ELR (cell line): Measurements from ENCODE around the gene INPP4B.
"Not testable (repeated sequence)": the region's sequence is repeated elsewhere in the genome, so short reads cannot be mapped to it uniquely, and the experiment has no call there.

Experiments
- DNase-seq: peaks from one replicate; pipeline ENCODE4 v3.0.0-alpha.2; 2015; ENCODE audit warnings: low read depth

INPP4B gene

DNA sequence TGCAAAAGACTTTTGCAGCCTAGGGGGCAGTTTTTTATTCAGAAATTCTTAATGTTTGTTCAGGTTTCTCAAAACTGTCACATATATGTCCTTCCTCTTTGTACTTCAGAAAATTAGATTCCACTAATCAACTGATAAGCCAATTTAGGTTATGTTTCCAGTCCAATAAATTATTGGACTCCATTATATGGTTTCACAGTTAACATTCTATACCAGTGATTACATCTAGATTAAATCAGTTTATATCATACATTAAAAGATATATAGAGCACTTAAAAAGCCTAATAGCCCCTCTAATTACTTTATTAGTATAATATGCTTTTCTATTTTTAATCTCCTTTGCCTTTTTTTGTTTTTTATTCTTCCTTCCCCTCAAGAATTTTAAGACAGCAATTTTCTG lies 434.1 kb downstream of the INPP4B start:
- DNase-seq: no peak

DNA sequence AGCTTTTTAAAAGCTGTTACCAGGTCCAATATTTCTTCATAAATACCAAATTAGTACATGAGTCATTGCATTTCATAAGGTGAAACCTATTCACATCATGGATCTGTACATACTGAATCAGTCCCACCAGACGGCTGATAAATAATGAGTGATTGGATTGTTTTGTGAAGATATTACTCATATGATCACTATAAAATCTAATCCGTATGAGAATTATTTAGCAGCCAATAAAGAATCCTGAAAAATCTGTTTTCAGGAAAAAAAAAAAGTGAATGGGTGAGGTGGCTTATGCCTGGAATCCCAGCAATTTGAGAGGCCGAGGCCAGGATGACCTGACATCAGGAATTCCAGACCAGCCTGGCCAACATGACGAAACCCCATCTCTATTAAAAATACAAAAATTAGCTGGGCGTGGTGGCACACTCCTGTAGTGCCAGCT lies 438.1 kb downstream of the INPP4B start:
- DNase-seq: peak; percentile 93

DNA sequence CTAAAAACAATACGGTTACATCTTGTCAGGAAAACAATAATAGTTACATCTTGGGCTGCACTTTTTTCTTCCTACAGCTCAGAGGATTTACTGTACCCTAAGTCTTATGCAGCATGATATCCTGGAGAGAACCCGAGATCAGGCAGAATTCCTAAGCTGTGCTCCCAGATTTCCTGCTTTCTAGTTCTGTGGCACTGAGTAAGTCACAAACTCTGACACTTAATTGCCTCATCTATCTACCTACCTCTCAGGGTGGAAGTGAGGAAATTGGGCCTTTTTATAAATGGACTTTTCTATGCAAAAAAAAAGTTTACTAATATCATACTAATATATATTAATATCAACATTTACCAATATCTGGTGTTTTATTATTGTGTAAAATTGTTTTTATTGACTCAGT lies 438.5 kb downstream of the INPP4B start:
- peak; percentile 67 for DNase-seq

DNA sequence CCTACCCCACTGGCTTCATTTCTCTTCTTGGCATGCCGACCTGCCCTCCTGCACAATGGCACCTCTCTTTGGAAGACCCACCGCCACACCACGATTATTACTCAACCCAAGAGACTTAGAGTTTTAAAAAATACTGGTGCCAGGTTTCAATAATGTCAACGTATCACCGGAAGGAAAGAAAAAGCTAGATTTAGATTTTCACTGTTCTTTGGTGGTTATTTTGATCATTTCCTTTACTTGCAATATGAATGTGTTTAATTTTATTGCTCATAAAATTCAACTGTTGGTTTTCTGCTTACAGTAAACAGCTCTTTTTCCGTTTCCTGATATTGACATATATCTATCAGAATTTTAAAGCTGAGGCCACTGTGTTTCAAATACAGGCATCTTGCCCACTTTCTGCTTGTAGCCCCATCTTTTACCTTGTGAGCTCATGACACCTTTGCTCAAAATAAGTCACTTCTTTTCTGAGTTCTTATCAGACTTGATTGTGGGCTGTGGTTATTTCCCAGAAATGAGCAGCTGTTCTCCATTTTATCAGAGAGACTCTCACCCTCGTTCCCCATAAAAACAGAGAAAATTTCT lies 439.1 kb downstream of the INPP4B start:
- DNase-seq: peak; percentile 19

DNA sequence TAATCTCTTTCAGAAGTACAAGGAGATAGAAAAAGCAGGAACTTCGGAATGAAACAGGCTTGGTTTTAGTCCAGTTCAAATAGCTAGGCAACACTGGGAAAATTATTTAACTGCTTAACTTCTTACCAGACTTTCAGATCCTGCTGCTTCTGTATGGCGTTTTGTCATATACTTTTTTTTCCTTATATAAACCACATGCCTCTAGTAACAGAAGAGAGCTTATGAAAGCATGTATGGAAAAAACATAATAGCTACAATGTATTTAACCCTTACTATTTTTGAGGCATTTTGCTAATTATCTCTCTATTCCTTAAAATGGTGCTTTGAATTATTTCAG lies 439.6 kb downstream of the INPP4B start:
- no peak for DNase-seq

DNA sequence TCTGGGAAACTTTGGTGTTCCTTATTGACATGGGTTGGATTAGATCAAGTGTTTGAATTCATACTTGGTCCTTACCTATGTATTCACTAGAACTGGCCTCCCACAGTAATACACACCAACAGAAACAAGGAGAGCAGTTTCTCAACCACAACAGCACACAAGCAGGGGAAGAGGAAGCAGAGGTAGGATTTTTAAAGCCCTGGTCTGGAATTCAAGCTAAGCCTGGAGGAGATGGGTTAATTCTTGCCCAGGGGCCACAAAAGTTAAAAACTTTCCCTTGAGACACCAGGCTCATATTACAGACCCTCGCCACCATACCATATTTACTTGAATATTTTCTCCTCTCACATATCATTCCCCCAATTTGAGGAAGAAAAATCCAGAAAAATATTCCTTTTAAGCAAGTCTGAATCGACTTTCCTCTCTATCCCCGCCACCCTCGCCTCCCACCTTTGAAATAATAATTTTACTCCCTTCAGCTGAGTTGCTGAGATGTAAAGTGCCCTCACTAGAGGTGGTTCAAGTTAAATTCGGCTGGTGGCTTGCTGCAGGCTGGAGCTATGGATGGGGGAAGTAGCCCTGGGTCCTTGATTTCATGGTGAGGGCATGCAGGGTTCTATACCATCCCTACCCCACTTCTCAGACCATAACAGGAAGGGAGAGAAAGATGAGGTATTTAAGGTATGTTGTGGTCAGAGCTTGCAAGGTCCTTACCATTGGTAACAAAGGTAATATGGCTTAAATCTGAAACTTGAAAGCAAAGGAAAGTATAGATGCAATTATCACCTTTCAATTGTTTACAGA lies 440.2 kb downstream of the INPP4B start:
- DNase-seq: peak; percentile 69

DNA sequence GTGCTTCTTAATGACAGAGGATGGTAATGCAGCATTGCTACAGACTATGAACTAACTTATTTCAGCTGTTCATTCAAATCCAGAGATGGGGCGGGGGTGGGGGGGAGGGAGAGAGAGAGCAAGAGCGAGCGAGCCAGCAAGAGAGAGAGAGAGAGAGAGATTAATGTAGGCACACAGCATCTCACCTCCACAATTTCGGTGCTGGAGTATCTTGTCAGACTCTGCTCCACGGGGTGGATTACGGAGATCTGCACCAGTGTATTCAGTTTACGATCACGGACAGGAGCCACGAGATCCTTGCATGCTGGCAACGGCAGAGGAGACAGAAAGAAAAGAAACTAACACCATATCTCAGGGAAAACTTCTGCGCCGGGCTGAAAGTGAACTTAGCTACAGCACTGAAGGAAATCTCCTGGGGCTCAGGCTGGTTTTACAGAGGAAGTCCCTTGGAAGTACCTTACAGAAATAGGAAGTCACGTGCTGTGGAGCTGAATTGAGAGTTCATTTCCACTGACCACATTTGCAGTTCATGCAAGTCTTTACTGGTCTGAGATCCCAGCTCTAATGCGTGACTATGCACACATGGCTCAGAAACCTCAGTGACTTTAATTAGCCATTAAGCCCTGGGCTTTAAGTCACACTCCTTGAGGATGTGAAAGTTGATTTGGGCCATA lies 440.9 kb downstream of the INPP4B start:
- peak; percentile 83 for DNase-seq

DNA sequence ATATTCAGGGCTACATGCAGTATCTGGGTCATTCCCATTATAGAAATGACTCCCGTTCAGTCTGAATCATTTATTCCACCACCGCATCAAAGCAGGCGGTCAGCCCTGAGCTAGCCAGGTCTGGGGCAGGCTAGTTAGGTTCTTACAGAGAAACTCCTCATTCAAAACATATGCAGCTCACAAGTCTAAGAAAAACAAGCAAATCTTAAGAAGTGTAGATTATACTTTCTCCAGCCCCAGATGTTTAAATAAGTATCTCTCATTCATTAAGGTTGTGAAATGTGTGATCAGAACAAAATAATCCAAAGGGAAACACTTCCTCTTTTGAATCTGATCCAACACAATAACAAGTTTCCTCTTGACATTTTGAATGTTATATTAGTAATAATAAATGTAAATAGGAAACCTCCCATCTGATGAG lies 441.9 kb downstream of the INPP4B start:
- DNase-seq: peak; percentile 85

DNA sequence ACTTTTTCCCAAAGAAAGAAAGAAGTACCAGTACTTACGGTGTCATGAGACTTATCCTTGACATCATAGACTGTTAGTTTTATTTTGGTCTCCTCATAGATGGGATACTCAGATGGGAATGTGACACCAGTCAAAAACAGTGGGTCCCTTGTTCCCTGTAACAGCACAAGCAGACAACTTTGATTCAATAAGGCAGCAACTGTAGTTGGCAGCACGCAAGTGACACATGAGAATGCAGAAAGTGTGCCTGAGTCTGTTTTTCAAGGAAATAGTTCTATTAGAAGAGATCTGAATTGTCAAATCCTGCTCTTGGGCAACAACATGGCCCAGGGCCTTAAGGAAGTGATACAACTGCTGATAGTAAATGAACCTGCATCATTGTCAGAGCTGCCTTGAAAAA lies 443.2 kb downstream of the INPP4B start:
- peak; percentile 63 for DNase-seq

DNA sequence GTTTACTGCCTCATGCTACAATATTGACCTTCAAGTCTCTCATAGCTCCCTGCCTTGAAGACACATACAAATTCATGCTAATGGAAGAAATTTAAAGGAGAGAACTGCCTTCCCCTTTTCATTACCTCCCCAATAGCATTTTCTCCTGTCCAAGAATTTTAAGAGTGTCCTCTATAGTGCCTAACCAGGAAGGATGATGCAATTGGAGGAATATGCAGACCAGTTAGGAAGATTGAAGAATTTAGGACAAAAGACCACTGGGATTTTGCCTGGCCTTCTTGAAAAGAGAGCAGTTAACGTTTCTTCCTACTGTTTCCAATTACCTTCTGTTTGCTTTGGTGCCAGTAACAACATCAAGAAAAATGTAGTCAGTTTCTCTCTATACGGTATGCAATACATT lies 443.9 kb downstream of the INPP4B start:
- DNase-seq: peak; percentile 18

DNA sequence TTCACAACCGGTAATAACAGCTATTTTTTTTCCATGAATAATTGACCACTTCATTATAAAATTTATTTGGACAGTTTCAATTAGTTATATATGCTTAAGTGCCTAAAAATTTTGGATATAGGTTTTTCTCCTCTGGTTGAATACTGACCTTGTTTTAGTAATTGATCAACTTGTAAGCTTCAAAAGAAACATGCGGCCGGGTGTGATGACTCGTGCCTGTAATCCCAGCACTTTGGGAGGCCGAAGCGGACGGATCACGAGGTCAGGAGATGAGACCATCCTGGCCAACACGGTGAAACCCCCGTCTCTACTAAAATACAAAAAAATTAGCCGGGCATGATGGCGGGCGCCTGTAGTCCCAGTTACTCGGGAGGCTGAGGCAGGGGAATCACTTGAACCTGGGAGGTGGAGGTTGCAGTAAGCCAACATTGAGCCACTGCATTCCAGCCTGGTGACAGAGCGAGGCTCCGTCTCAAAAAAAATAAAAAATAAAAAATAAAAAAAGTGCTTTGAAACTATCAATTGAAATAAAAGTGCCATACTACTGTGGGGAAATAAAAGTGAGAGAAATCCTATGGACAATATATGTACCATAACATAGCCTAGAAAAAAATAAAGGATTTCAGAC lies 448.6 kb downstream of the INPP4B start:
- DNase-seq: not testable (repeated sequence)

DNA sequence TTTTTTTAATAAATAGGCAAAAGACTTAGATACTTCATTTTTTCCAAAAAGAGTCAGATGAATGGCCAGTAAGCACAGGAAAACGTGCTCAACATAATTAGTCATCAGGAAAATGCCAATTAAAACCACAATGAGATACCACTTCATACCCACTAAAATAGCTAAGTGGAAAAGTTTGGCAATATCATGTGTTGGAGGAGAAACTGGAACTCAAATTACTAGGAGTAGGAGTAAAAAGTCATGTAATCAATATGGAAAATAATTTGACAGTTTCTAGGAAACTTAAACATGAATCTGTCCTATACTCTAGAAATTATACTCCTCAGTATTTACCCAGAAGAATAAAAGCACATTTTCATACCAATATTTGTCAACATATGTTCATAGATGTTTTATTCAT lies 449.8 kb downstream of the INPP4B start:
- DNase-seq: peak; percentile 77

DNA sequence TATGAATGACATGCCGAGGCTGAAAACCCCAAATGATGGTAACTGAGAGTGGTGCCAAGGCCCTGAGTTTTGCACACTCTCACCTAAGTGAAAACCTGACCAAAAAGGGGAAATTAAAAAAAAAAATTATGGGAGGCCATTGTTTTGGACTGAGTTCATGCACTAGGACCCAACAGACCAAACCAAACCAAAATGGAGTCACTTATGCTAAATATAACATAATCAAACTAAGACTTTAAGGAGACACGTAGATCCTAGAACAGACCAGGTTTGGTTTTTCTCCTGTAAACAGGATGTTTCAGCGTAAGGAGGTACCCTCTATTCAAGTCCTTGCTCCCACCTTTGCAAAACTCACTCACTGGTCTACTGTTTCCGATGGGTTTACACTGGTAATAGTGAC lies 453.0 kb downstream of the INPP4B start:
- no peak for DNase-seq

DNA sequence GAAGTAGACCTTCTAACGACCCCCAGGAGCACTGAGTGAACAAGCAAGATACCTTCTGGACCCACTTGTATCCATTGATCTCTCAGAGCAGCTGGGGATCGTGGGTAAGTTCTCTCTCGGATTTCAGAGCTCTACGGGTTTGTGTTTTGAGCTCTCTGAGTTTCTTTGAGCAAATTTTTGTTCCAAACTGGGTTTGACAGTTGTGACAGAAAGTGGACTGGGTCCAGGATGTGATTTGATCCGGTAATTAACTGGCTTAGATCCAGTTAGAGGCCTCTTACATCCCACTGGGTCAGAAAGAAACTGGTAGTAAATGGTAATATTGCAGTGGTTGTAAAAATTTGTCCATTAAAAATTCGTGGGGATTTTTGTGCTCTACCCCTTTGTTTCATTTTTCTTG lies 459.2 kb downstream of the INPP4B start:
- no peak for DNase-seq

DNA sequence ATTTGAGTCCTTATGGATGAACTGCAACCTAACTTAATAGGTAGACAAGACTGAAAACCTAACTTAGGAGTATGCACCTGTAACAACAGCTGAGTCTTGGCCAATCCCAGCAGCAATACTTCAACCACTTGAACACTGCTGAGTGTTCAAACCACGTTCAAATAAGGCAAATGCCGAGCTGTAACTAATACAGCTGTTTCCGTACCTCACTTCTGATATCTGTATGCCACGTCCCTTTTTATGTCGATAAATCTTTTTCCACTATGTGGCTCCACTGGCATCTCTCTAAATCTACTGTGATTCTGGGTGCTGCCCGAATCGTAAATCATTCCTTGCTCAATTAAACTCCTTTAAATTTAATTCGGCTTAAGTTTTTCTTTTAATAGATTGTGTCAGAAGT lies 459.7 kb downstream of the INPP4B start:
- no peak for DNase-seq

DNA sequence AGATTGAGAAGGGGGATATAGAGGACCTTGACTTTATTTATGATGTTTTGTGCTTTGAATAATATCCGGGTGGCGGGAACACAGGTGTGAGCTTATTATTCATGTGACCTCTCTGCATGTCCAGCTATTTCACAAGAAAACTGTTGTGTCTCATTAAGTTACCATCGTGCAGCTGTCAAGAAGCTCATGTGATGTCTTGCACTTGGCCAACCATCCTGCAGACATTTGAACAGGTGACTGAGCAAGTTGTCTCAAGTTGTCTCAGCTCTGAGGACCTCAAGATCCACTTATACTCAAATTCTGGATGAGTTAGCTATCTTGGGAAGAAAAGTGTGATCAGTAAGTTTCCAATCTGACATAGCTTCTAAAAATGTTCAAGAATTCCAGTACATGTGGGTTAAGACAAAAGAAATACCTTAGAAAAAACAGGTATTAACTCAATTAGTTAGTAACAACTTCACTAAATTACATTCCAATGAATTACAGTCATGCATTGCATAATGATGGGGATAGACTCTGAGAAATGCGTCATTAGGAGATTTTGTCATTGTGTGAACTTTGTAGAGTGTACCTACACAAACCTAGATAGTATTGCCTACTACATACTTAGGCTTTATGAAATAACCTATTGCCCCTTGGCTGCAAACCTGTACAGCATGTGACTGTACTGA lies 462.2 kb downstream of the INPP4B start:
- DNase-seq: no peak

DNA sequence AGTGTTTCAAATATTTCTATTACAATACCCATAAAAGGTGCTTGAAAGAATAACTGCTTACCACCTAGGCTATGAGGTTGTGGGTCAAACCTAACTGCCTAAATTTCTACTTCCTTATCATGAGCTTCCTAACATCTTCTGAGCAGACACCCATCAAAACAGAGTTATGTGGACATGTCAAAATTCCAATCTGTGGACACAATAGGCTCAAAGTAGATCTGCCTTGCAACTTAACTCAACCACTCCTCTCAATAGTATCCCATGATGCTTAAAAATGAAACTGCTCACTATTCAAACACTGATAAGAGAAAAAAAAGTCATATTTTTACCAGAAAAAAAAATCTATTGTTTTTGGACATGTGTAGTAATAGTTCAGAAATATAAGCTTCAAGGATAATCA lies 462.7 kb downstream of the INPP4B start:
- no peak for DNase-seq

DNA sequence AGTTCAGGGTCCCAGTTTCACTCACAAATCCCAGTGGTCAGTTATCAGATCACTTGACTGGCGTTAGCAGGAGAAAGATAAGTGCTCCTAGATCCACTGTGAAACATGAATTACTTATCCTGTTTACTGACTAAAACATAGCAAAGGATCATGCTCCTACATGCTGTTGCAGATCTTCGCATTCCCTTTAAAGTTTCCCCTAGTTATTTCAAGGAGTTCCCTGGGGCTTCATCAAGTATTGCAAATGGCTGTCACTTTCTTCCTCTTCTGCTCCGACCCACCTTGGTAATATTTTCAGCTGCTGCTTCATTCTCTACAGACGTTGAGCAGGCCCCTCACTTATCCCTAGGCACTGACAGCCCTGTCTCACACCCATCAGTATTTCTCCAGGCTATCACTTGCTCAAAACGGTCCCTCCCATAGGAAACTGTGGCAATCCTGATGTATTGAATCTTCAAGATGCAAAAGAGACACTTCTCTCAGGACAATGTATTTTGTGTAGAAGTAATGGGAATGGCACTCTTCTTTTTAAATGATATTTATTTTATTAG lies 466.0 kb downstream of the INPP4B start:
- DNase-seq: peak; percentile 26

DNA sequence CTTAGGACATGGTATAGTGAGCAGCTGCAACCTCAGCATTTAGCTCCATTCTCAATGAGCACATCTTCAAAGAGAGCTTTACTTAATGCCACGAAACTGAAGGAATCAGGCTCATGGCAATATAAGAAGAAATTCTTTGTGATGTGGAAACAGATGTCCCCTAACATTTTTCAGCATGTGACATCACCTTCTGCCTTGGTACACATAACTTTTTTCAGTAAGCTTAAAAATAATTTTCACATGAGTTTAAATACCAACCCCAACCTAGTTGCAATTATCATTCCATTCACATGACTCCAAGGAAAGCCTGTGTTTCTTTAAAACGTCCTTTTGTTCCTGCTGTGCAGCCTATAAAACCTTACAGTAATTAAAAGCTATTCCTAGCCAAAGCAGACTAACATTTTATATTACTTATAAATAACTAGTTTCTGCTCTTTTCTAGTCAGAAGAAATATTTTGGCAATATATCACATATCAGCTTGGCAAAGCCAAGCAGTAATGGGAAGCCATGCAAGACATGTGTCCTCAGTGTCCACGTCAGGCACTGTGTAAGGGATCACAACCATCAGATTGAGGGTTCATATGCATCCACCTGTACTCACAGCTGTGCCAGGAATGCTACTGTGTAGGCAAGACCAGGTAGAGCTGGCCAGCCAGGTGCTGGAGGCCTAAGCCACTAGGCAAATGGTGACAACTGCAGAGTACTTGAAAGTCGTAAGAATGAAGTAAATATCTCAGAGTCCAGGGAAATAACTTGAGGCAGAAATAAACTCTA lies 466.6 kb downstream of the INPP4B start:
- peak; percentile 89 for DNase-seq

DNA sequence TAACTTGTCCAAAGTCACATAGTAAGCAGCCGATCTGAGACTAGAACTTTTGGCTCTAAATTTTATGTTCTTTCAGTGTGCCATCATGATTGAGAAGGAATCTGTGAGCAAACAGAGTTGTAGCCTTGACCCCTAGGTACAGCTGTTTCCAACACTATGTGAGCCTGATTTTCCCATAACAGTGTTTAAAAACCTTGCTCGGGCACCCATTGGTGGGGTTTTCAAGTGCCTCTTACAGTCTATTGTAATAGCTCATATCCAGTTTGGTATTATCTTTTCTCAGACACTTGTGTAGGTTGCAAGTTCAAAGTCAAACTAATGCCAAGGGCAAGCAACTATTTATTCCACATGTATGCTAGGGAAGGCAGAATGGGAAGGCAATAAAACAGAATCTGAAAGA lies 467.9 kb downstream of the INPP4B start:
- DNase-seq: no peak
